GM19025 (cell line): ENCODE measurements around the gene PPIL6.

Experiments
- ATAC-seq: cut with Tn5 transposase; IDR thresholded peaks from one replicate; pipeline ENCODE4 v1.9.1; 2021; ENCODE audit warnings: mild to moderate bottlenecking, low read depth, moderate library complexity; ENCODE audit not compliant: unreplicated experiment

Gene PPIL6

DNA sequence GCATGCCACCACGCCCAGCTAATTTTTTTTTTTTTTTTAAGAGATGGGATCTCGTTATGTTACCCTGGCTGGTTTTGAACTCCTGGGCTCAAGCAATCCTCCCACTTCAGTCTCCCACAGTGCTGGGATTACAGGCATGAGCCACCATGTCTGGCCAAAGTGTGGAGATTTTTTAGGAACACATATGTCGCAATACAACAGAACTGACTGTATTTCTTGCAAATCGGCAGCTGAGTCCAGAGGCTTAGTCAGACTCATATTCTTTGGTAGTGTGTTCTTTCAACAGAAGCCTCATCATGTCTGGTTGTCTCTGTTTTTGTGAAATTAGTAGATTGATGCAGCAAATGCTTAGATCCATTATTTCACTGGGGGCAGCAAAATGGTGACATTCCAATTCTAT is 34.2 kb downstream of the PPIL6 start:
- no peak for ATAC-seq

GRCh38 chr6:109397020-109397419 is 43.4 kb downstream of the PPIL6 start:
- ATAC-seq = no peak

DNA sequence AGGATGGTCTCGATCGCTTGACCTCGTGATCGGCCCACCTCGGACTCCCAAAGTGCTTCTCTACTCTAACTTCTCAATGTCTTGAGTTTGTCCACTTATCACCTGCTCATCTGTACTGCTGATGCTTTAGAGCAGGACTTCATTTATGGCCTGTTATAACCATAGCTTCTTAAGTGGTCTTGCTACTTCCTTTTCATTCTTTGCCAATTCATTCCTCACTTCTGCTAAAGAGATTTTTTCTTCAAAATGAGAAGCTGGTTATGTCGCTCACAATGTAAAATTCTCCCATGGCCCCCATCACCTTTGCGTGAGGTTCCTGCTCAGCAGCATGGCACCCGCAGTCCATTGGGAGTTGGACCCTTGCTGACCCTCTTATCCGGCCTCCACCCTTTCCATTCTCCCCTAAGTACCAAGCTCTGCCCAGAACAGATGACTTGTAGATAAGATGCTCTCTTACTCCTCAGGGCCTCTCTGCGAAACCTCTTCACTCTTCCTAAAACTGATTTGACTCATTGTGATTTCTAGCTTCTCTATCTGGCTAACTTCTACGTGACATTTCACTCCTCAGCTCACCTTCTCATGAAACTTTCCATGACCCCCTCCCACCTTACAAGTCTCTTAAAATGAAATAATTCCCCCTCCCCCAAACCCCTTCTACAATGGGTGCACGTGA is 44.2 kb downstream of the PPIL6 start:
- no peak for ATAC-seq

DNA sequence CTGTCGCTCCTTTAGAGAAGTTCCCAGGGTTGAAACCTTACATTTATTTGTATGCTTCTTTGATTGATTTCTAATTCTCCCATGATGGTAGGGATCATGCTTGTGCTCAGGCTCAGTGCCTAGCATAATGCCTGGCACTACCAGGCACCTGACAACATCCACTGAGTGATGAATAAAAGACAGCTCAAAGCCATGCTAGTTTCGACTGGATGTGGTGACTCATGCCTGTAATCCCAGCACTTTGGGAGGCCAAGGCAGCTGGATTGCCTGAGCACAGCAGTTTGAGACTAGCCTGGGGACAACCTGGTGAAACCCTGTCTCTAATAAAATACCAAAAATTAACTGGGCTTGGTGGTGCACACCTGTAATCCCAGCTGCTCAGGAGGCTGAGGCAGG is 46.5 kb downstream of the PPIL6 start:
- ATAC-seq = no peak

DNA sequence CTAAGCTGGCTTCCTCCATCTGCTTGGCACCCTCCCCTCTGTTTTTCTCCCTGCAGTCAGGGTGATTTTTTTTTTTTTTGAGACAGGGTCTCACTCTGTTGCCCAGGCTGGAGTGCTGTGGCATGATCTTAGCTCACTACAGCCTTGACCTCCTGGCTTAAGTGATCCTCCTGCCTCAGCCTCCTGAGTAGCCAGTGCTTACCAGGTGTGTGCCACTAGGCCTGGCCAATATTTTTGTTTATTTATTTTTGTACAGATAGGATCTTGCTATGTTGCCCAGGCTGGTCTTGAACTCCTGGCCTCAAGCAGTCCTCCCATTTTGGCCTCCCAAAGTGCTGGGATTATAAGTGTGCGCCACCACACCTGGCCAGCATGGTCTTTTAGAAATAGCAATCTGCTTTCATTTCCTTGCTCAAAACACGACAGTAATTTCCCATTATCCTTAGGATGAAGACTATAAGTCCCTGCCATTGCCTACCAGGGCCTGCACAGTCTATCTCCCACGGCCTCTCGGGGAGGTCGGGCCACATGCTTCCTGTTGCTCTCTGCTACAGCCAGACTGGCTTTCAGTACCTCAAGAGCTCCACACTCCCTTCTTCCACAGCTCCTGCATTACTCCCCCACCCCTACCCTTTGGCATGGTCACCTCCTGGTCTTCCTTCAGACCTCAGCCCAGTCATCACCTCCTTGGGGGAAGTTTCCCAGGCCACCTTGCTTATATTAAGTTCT is 47.1 kb downstream of the PPIL6 start:
- no peak for ATAC-seq

GRCh38 chr6:109389650-109390274 is 50.7 kb downstream of the PPIL6 start:
- ATAC-seq = no peak

DNA sequence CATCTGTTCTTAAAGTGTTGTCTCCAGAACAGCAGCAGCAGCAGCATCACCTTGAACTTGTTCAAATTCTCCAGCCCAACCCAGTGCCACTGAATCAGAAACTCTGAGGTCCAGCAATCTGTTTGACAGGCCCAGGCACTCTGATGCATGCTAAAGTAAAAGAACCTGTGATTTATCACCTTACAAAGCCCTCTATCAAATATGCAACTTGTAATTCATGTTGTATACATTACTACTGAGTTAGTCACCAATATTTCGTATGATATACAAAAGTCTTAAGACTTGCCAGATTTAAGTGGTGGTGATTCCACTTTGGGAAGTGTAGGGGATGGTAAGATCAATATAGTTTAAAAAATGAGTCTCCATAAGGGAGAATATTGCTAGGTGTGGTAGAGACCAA is 52.2 kb downstream of the PPIL6 start:
- no peak for ATAC-seq

DNA sequence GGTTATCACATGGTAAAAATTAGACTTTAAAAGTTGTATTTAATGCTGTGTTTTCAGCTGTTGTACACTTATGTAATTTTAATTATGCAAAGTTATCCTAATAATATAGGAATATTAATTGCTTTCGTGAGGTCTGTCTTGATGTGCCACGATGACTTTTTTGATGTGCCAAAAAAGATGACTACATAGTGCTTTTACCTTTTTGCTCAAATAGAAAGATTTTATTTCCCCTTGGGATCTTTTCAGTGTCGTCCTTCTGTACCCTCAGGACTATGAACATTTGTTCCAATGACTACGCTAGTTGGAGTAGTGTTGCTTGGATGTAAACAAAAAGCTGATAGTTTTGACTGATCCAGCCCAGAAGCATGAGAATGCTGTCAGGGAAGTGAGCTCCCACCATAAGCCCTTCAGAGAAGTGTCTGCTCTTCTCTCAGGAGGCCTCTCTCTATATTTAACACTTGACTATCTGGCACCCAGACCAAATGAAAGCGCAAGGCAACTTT is 56.9 kb downstream of the PPIL6 start:
- no peak for ATAC-seq

- ATAC-seq = peak; percentile 67
These were observed 57.6 kb downstream of the PPIL6 start for GRCh38 chr6:109382576-109383437.

DNA sequence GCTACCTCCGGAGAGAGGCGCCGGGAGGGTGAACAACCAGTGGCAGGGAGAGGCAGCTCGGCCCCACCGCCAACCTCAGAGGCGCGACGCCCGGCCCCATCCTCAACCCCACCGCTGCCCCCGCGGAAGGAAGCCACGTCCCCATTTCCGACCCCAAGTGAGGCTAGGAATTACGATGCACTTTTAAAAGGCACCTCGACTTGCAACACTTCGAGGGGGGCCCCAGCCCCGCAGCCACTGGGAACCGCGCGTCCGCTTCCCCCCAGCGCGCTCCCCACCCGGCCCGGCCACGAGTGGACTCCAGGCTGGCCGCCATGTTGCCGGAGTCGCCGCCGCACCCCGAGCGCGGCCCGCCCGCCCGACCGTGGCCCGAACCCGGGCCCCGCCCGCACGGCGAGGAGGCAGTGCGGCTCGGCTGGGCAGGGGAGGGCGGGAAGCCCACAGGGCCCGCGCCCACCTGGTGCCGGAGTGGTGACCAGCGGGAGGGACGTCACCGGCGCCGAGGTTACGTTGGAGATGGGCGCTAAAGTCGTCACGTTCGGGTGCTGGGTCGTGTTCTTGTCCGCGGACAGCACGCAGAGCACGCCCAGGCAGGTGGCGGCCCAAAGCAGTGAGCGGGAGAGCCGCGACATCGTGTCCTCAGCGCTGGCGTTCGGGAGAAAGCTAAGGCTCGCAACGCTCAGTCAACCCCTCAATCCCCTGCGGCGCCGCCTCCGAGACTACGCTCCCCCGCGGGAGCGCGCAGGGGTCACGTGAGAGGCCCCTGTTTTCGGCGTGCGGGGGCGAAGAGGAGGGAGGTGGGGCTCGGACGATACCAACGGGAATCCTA is 58.5 kb downstream of the PPIL6 start, which contains the start of gene CD164:
Gene CD164, minus strand, starts transcription at position 721 of the 829 bp plus-strand sequence. Its CDS starts 89 bp downstream, at position 632.
- peak; percentile 46 for ATAC-seq

DNA sequence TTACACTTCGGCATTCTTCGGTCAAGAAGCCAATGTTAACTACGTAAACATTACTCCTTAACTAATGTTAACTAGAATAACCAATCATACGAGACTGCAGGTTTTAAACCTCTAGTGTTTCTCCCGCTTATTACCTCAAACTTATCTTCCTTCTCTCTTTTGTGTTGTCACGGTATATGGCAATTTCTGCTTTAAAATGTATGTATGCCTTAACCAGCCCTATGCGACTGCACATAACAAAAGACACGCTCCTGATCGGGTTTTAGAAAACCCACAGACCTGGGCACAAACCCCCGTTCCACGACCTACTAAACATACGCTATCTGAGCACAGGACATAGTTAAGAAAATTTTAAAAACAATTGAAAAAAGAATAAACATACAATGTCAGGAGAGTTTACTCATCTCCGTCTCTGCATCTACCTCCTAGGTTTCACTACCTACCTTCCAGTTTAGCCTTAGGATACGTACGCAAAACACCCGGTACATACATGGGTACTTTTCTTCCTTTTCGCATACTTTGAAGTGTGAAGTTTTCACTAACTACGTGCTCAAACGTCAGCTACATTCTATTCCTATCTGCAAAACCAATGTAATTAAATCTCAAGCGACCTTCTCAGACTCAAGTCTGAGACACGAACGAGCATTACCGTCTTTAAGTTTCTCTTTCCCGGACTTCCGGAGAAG is 59.2 kb downstream of the PPIL6 start:
- no peak for ATAC-seq

DNA sequence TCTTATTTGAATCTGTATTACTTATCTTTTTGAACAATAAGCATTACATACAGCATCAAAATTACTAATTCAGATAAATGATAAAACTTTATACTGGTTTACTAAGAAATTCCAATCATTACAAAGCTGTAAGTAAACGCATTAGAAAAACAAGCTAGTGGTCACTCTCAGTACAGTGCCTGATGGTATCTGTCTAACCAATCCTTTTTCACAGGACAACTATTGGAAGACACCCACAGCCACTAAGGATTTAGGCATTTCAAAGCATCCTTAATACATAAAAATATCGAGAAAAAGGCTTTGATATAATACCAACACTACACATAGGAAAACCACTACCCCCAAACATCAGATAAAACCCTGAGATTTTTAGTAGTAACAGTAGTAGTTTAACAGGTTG is 60.7 kb downstream of the PPIL6 start:
- ATAC-seq = no peak

- no peak for ATAC-seq
These were observed 62.7 kb downstream of the PPIL6 start for GRCh38 chr6:109377717-109378116.

GRCh38 chr6:109374326-109374892 is 66.0 kb downstream of the PPIL6 start:
- no peak for ATAC-seq

DNA sequence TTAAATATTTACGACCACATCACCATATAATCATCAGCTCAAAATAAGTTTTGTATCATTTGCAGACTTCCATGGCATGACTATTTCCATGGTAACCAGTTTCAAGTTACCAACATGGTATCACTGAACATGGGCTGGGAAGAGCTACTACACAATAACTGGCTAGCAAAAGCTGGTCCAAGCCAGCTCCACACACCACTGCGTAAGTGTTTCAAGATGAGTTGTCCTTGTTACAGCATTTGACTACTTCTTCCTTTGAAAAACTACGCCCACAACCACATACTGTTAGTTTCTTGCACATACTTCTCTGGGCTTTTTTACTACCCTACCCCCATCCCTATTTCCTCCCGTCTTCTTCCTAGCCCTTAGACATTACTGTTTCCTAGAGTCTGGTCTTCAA is 66.7 kb downstream of the PPIL6 start:
- ATAC-seq = peak; percentile 89

- peak; percentile 5 for ATAC-seq
These were observed 67.1 kb downstream of the PPIL6 start for GRCh38 chr6:109373331-109373730.

- no peak for ATAC-seq
These were observed 68.3 kb downstream of the PPIL6 start for GRCh38 chr6:109372130-109372529.

DNA sequence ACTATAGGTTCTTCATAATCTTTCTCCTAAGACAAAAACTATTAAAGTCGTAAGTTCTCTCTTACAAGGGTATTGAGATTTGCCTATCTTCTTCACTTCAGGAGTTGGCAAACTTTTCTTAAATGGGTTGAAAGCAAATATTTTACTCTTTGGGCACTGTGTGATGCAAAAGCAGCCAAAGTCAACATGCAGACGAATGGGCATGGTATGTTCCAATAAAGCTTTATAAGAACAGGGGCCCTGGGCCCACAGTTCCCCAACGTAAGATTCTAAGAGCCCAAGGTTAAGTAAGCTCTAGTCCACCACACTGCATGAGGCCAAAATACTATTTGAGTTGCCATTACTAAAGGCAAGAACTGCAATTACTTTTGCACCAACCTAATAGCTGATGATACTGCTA is 69.6 kb downstream of the PPIL6 start:
- no peak for ATAC-seq

- ATAC-seq = no peak
These were observed 70.1 kb downstream of the PPIL6 start for GRCh38 chr6:109370336-109370735.
